DND-41 (cell line): ENCODE data around the gene ABLIM3.

ENCODE experiments used
- ATAC-seq: fragments of 200-7000 bp; cut with Tn5 transposase; 3 replicates; pipeline ENCODE4 v1.9.1; 2021; ENCODE audit warnings: low read depth; ENCODE audit not compliant: insufficient read depth
- DNase-seq: peaks from one replicate; pipeline ENCODE4 v3.0.0-alpha.2; 2020
- H2AFZ ChIP-seq: 2 replicates; pipeline ENCODE4 v1.6.0; 2012; ENCODE audit warnings: low read depth, low read length
- H3K27ac ChIP-seq: 2 replicates; pipeline ENCODE4 v1.5.1; 2012; ENCODE audit warnings: low read length, inconsistent platforms
- H3K27me3 ChIP-seq: fragments of 200-600 bp; sonication (generic); 2 replicates; pipeline ENCODE4 v1.6.0; 2012; ENCODE audit warnings: low read length, mild to moderate bottlenecking, inconsistent platforms; ENCODE audit not compliant: insufficient read depth, poor library complexity
- H3K36me3 ChIP-seq: 2 replicates; pipeline ENCODE4 v1.5.1; 2012; ENCODE audit warnings: low read length, inconsistent platforms; ENCODE audit not compliant: insufficient read depth
- H3K4me1 ChIP-seq: 2 replicates; pipeline ENCODE4 v1.5.1; 2012; ENCODE audit warnings: mild to moderate bottlenecking, low read length; ENCODE audit not compliant: insufficient read depth
- H3K4me2 ChIP-seq: 2 replicates; pipeline ENCODE4 v1.6.0; 2012; ENCODE audit warnings: mild to moderate bottlenecking, moderate library complexity, low read length, inconsistent platforms; ENCODE audit not compliant: insufficient read depth
- H3K4me3 ChIP-seq, 2 experiments: fragments of 200-600 bp in 1 of 2; shearing (Covaris generic) in 1 of 2; 2 replicates each; pipeline ENCODE4 v1.5.1; 2012 to 2016; ENCODE audit warnings: inconsistent platforms in 2 of 2, low read length in 2 of 2, mild to moderate bottlenecking in 2 of 2, low read depth in 1 of 2, moderate library complexity in 1 of 2
- H3K79me2 ChIP-seq: 2 replicates; pipeline ENCODE4 v1.6.0; 2012; ENCODE audit warnings: low read length, inconsistent platforms; ENCODE audit not compliant: insufficient read depth
- H3K9ac ChIP-seq: 2 replicates; pipeline ENCODE4 v1.6.0; 2012; ENCODE audit warnings: low read depth, mild to moderate bottlenecking, inconsistent platforms, low read length, moderate library complexity
- H3K9me3 ChIP-seq: 2 replicates; pipeline ENCODE4 v1.5.1; 2012; ENCODE audit warnings: low read length, moderate library complexity, mild to moderate bottlenecking, inconsistent platforms; ENCODE audit not compliant: insufficient read depth, severe bottlenecking
- H4K20me1 ChIP-seq: 2 replicates; pipeline ENCODE4 v1.6.0; 2012; ENCODE audit warnings: low read length; ENCODE audit not compliant: insufficient read depth
- EZH2 ChIP-seq: IDR thresholded peaks from 3 replicates; pipeline ENCODE4 v1.6.1; 2012; ENCODE audit warnings: borderline replicate concordance, low read depth, mild to moderate bottlenecking, moderate library complexity, low read length, inconsistent platforms; ENCODE audit not compliant: severe bottlenecking
- TF ChIP-seq, protein P1 (sequence below): IDR thresholded peaks from 2 replicates; pipeline ENCODE4 v1.5.1; 2012; ENCODE audit warnings: borderline replicate concordance, low read length, moderate library complexity, mild to moderate bottlenecking; ENCODE audit not compliant: poor library complexity, severe bottlenecking; ENCODE audit errors: extremely low read depth

Gene ABLIM3

DNA sequence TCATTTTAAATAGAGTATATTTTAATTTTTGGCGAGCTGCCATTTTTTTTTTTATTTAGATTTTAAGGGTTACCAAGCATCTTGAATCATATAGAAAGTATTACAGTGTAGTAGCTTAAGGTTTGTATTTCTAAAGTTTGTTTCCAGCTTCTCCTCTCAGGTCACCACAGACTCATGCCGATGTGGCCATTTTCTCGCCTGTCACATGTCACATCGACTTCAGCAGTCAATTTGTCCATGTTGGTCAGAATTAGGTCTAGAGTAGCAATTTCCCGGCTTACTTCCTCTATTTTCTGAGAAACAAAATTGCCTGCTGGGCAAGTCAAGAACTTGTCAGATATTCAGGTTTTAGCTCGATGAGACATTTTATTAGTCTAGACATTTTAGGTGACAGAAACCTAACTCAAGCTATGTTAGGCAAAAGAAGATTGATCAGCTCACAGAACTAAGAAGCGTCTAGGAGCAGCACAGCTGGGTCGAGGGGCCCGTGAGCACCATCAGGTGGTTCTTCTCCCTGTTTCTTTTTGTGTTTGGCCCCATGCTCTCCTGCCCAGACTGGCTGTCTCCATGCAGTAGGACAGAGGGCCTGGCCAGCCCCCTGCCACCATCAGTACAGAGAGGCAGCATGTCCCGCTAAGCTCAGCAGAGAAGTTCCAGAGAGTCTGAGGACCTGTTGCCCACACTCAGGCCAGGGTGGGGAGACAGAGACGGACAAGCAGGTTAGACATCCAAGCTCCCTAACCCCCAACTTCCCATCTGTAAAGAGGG lies 82.0 kb downstream of the ABLIM3 start:
- DNase-seq: no peak
- Histone ChIP-seq H3K4me2 (no peak overlapping the region), H3K27me3 (no peaks in the 10 kb centered on the region), H3K9ac (no peak overlapping the region), H2AFZ (no peak overlapping the region), H3K4me3 (no peak overlapping the region), H3K79me2 (no peaks in the 10 kb centered on the region), H4K20me1 (no peaks in the 10 kb centered on the region), H3K4me1 (no peaks in the 10 kb centered on the region), H3K9me3 (no peaks in the 10 kb centered on the region), H3K36me3 (no peaks in the 10 kb centered on the region), H3K27ac (no peak overlapping the region)
- no peak for TF ChIP-seq EZH2
- TF ChIP-seq, protein P1, sequence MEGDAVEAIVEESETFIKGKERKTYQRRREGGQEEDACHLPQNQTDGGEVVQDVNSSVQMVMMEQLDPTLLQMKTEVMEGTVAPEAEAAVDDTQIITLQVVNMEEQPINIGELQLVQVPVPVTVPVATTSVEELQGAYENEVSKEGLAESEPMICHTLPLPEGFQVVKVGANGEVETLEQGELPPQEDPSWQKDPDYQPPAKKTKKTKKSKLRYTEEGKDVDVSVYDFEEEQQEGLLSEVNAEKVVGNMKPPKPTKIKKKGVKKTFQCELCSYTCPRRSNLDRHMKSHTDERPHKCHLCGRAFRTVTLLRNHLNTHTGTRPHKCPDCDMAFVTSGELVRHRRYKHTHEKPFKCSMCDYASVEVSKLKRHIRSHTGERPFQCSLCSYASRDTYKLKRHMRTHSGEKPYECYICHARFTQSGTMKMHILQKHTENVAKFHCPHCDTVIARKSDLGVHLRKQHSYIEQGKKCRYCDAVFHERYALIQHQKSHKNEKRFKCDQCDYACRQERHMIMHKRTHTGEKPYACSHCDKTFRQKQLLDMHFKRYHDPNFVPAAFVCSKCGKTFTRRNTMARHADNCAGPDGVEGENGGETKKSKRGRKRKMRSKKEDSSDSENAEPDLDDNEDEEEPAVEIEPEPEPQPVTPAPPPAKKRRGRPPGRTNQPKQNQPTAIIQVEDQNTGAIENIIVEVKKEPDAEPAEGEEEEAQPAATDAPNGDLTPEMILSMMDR: no peak
- ATAC-seq: no peak

DNA sequence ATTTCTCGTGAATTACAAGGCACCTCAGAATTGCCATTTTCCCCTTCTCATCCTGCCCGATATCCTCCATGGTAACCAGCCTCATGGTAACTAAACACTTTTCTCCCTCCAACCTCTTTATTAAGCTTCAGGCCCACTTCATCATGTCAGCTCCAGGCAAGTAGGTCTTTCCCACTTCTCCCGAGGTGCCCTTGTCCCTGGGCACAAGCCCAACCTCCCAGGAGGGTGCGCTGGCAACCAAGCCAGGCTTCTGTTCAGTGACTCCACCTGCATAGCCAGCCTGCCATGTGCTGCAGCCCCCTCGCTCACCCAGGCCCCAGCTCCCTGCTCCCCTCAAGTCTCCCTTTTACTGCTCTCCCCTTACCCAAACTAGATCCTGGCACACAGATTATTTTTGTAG lies 83.0 kb downstream of the ABLIM3 start:
- Histone ChIP-seq H3K36me3 (no peaks in the 10 kb centered on the region), H3K9me3 (no peaks in the 10 kb centered on the region), H3K79me2 (no peaks in the 10 kb centered on the region), H3K27me3 (no peaks in the 10 kb centered on the region), H3K4me1 (no peaks in the 10 kb centered on the region), H3K4me2 (no peak overlapping the region), H3K27ac (no peak overlapping the region), H3K4me3 (no peak overlapping the region), H4K20me1 (no peaks in the 10 kb centered on the region), H2AFZ (no peak overlapping the region), H3K9ac (no peak overlapping the region)
- TF ChIP-seq EZH2: no peak
- TF ChIP-seq, protein P1: no peak
- no peak for ATAC-seq
- DNase-seq: no peak

DNA sequence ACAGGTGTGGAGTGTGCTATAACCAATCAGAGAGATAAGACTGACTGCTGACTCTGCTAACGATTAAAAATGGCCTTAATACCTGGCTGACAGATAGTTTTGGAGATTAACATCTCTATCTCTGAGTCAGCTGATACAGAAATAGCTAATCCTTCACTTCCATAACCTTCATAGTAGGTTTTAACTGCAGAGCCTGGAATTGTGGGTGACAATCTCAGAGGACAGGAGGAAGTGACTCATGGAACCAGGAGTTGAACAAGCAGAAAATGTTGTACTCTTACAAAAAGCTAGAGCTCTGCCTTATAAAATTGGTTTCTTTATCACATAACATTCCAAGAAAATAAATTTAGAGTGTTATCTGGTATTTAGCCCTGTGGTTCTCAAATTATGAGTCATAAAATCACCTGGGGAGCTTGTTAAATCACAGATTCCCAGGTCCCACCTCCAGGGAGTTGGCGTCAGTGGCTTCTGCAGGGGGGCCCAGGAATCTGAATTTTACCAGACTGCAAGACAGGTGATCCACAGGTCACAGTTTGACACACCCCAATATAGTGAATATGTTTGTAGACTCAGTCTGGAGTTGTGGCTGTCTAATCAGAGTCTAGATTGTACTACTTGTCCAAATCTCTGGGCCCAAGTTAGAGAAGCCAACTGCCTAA lies 86.0 kb downstream of the ABLIM3 start:
- no peaks in the 10 kb centered on the region for H3K36me3 ChIP-seq
- H3K4me3 ChIP-seq: no peak overlapping the region
- TF ChIP-seq, protein P1: no peak
- no peak for TF ChIP-seq EZH2
- no peak for DNase-seq
- H3K9me3 ChIP-seq: no peaks in the 10 kb centered on the region
- H3K27ac ChIP-seq: no peak overlapping the region
- H4K20me1 ChIP-seq: no peaks in the 10 kb centered on the region
- H2AFZ ChIP-seq: no peak overlapping the region
- no peaks in the 10 kb centered on the region for H3K4me1 ChIP-seq
- ATAC-seq: no peak
- no peaks in the 10 kb centered on the region for H3K27me3 ChIP-seq
- no peak overlapping the region for H3K4me2 ChIP-seq
- H3K9ac ChIP-seq: no peak overlapping the region
- no peaks in the 10 kb centered on the region for H3K79me2 ChIP-seq
